ENCODE measurements around the gene AGFG2.

The AGFG2 gene

DNA sequence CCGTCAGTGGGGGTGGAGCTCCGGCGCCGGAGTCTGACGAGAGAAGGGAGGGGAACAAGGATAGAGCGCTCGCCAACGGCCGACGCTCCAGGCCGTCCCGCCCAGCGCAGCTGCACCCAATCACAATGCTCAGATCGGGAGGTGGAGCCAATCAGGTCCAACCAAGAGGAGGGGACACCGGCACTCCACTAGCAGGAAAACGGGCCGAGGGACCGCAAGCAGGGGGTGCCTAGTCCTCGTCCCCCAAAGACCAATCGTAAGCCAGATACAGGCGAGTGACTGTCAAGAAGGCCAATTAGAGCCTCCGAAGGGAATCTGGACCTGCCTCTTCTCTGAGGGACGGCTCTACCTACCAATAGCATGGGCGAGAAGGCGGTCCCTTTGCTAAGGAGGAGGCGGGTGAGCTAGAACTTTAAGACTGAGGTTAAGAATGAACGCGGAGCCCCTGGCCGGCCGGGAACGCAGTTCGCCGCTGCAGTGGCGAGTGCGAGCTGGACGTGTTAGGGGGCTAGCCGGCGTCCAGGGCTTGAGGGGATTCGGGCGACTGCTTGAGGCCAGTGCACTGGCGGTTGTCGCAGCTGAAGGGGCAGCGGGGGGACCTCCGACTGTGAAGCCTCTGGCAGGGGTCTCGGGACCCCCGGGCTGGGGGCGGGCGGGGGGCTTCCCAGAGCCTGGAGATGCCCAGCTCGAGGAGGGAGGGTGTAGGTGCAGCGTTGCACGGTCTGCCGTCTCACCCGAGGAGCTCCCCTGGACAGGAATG lies 47.4 kb downstream of the AGFG2 start, which contains the start of gene FBXO24:
TSS of gene FBXO24 (plus strand) at position 63 of the 760 bp plus-strand sequence. CDS start at position 361, 298 bp downstream.
- DNase-seq (ENCODE audit: low read depth) = peak; percentile 100

DNA sequence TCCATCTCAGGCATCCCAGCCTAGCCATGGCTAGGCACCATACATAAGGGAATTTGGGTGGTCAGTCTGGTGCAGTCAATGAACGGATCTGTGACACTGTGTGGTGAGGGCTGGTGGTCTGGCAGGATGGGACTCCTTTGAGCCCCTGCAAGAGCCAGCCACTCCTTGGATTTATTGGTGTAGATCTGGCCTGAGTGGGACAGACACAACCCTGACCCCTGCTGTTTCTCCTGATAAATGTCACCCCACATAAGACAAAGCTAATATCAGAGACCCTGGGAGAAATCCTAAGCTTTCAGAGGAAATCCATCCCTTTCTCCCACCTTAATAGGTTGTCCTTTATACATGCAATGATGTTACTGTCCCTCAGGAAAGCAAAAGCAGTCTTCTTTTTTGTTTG lies 49.4 kb downstream of the AGFG2 start:
- DNase-seq (ENCODE audit: low read depth) = no peak

- no peak for DNase-seq (ENCODE audit: low read depth)
These were observed 50.4 kb downstream of the AGFG2 start for GRCh38 chr7:100589341-100589947.

- no peak for DNase-seq (ENCODE audit: low read depth)
These were observed 51.2 kb downstream of the AGFG2 start for GRCh38 chr7:100590077-100590737.

DNA sequence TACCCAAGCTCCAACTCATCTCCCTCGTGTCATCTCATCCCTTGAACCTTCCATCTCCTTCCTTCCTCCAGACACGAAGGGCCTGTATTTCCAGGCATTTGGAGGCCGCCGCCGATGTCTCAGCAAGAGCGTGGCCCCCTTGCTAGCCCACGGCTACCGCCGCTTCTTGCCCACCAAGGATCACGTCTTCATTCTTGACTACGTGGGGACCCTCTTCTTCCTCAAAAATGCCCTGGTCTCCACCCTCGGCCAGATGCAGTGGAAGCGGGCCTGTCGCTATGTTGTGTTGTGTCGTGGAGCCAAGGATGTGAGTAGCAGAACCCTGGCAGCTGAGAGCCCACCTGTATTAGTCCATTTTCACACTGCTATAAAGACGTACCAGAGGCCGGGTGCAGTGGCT lies 52.6 kb downstream of the AGFG2 start:
- no peak for DNase-seq (ENCODE audit: low read depth)

- DNase-seq (ENCODE audit: low read depth) = no peak
These were observed 56.2 kb downstream of the AGFG2 start for GRCh38 chr7:100595188-100595587.

DNA sequence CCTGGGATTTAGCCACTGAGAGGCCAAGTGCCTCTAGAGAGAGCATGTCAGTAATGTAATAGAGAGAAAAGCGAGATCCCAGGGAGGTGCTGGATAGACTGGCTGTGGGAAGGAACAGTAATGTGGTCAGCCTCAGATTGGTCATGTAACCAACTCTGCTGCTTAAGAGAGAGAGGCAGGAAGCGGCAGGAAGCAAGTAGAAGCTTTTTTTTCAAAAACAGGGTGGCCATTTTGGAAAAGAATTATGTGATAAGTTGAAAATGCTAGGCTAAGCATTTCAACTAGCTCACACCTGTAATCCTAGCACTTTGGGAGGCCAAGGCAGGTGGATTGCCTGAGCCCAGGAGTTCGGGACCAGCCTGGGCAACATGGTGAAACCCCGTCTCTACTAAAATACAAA lies 59.4 kb downstream of the AGFG2 start:
- no peak for DNase-seq (ENCODE audit: low read depth)

DNA sequence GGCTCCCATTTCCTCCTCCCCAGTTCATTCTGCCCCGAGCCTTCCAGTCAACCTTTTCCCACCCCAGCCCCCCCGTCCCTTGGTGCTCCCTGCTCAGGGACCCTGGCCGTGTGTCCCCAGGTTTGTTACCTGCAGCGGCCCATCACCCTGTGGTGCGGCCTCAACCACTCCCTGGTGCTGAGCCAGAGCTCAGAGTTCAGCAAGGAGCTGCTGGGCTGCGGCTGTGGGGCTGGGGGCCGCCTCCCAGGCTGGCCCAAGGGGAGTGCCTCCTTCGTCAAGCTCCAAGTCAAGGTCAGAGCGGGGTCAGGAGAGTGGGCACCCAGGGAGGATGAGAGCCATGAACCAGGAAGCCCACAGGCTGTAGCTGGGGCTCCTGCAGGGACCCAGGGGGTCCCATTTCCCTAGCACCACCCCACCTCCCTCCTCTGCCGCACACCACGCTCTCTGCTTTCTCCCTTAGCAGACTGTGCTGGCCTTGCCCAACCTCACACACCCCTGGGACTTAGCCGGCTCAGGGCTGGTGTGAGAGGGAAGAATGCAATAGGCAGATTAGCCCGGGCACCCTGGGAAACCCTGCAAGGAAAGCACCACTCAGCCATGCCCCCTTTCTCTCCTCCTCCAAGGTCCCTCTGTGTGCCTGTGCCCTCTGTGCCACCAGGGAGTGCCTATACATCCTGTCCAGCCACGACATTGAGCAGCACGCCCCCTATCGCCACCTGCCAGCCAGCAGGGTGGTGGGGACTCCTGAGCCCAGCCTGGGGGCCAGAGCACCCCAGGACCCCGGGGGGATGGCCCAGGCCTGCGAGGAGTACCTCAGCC lies 61.1 kb downstream of the AGFG2 start:
- DNase-seq (ENCODE audit: low read depth) = no peak

DNA sequence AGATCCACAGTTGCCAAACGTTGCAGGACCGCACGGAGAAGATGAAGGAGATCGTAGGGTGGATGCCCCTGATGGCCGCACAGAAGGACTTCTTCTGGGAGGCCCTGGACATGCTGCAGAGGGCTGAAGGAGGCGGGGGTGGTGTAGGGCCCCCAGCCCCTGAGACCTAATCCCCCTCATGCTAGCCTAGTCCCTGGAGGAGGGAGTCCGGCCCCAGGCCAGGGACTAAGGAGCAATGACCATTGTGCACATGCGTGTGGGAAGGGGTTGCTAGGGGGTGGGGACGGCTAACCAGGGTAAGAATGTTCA lies 61.7 kb downstream of the AGFG2 start:
- DNase-seq (ENCODE audit: low read depth) = no peak

DNA sequence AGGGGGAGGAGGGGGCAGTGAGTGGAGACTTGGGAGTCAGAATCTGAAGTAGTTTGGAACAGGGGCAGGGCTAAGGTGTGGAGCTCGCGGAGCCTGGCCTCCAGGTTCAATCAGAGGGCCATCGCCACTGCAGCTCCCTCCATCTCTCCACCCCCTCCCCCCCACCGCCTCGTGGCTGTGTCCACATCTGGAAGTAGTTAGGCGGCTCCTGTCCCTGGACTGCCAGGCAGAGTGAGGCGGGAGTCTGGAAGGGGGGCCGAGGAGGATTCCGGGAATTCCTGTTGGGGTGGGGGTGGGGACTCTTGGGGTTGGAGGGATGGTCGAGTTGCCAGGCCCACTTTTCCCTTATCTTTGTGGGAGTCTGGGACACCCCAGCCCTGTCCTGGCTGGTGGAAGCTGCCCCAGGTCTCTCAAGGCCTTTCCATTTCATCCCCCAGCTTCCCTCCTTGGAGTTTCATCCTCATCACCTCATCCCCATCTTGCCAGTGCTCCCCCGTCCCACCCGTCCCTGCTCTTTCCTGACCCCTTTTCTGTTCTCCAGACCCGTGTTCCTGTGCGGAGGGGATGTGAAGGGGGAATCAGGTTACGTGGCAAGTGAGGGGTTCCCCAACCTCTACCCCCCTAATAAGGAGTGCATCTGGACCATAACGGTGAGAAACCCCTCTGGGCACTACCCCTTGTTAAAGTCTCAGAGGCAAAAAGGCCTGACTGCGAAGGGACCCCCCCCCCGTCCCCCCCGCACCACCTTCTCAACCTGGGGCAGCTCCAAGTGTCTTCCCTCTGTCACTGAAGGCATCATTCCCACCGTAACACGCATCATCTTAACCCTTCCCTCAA lies 64.1 kb downstream of the AGFG2 start:
- DNase-seq (ENCODE audit: low read depth) = peak; percentile 84

DNA sequence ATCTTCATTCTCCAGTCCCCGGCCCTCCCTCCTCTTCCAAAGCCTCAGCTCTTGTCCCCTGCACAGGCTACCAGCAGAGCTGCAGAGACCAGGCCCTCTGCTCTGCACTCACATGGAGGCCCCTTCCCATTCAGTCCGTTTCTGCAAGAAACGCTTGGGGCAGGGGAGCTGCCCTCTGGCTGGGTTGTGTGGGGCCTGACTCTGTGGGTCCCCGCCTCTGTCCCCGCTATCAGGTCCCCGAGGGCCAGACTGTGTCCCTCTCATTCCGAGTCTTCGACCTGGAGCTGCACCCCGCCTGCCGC lies 64.7 kb downstream of the AGFG2 start:
- no peak for DNase-seq (ENCODE audit: low read depth)

DNA sequence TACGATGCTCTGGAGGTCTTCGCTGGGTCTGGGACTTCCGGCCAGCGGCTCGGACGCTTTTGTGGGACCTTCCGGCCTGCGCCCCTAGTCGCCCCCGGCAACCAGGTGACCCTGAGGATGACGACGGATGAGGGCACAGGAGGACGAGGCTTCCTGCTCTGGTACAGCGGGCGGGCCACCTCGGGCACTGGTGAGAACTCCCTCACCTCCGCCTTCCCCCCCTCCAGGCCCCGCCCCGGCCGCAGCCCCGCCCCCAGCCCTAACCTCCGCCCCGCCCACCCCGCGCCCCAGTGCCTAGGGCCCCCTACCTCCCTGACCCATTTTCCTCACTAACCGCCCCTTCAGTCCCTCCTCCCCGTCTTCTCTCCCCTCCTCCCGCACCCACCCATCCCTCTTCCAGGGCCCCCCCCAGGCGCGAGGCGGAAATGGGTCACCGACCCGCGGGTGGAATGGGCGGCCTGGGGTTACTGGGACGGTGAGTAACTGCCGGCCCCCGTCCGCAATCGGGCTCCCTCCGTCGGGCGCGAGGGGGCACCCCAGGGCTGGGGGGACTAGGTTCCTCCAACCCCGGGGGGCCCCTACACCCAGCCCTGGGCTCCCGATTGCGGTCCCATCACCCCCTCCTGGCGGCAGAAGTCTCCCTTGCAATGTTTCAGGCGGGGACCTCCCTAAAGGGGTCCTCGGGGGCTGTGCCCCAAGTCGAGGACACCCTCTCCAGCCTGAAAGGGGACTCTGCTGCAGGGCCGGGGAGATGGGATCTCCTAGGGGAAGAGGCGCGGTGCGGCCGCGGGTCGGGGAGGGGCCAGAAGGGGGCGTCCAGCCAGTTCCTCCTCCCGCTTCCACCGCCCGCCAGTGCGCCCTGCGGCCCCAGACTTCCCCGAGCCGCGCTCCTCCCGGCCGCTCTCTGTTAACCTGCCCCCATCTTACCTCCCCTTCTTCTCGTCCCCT lies 65.3 kb downstream of the AGFG2 start:
- DNase-seq (ENCODE audit: low read depth) = no peak

GRCh38 chr7:100604976-100605911 lies 66.2 kb downstream of the AGFG2 start:
- DNase-seq (ENCODE audit: low read depth) = no peak

DNA sequence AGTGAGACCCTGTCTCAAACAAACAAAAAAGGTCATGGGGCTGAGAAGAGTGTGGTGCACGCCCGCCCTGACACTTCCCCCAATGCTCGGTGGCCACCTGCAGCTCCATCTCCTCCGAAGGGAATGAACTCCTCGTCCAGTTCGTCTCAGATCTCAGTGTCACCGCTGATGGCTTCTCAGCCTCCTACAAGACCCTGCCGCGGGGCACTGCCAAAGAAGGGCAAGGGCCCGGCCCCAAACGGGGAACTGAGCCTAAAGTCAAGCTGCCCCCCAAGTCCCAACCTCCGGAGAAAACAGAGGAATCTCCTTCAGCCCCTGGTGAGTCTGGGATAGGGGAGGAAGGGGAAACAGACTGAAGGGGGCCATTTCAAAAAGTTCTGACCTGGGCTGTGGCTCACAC lies 67.3 kb downstream of the AGFG2 start:
- no peak for DNase-seq (ENCODE audit: low read depth)

DNA sequence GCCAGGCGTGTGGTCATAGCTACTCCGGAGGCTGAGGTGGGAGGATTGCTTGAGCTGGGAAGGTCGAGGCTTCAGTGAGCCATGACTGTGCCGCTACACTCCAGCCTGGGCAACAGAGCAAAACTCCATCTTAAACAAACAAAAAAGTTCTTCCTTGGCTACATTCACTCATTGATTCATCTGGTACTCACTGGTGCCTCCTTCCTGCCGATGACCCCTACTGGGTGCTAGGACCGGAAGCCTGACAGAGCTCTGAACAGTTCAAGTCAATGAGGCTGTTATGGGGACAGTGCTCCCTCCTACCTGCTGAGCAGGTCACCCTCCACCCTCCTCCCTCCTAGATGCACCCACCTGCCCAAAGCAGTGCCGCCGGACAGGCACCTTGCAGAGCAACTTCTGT lies 68.1 kb downstream of the AGFG2 start:
- no peak for DNase-seq (ENCODE audit: low read depth)

DNA sequence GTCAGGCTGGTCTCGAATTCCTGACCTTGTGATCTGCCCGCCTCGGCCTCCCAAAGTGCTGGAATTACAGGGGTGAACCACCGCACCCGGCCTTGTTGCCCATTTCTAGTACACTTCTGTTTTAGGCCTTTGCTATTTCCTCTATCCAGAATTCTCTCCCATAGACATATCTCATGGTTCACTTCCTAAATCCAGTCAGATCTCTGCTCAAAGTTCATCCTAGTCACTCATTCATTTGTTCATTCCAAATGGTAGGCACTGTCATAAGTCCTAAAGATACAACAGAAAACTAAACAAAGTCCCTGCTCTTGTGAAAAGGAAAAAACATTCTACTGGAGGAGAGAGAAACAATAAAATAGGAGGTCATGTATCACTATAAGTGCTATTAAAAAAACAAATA lies 71.0 kb downstream of the AGFG2 start:
- DNase-seq (ENCODE audit: low read depth) = no peak

DNA sequence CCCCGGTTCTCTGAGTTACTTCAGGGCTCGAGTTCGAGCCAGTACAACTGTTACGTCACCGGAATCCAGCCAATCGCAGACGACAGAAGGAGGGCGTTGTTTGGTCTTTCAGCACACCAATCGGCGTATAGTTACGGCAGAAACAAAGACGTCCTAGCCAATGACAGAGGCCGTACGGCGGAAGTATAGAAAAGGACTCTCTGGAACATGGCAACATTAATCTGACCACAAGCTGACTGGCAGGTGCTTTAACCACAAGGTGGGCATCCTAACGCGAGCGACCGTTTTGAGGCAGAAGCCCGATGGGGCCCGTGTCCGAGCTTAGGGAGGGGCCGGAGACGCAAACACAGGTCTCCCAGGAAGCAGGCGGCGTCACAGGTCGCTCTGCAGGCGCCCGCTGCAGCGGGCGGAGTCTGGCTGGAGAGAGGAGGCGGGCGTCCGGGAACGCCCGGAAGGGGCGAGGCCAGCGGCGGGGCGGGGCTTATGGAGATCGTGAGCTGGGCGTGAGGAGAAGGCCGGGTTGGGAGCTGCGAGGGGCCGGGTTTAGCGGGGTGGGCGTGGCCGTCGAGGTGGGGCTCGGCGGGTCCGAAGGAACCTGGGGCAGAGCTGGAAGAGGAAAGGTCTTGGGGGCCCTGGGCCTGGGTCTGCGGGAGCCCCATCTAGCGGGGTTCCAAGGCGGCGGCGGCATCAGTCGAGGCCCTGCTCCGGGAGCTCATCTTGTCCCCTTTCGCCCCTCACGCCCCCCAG lies 73.2 kb downstream of the AGFG2 start, which contains the start of gene MOSPD3:
TSS of gene MOSPD3 (plus strand) at position 558 of the 747 bp plus-strand sequence. CDS start 252 bp downstream, outside the sequence.
- DNase-seq (ENCODE audit: low read depth) = peak; percentile 98

- DNase-seq (ENCODE audit: low read depth) = no peak
These were observed 73.9 kb downstream of the AGFG2 start for GRCh38 chr7:100612730-100613390.
